Upper lobe of left lung (tissue), 6 donors: Measurements from ENCODE around the gene SIDT2. TPM values are rescaled to one million over a fixed set of nuclear protein-coding genes. Genes with fewer than 3 reads are reported as not detected.

Experiments used
- ATAC-seq, 2 donors: fragments of 200-7000 bp; cut with Tn5 transposase; one replicate each; pipeline ENCODE4 v1.9.1; 2022; ENCODE audit warnings: mild to moderate bottlenecking in 2 of 2, moderate library complexity in 2 of 2; ENCODE audit not compliant: low FRiP score in 2 of 2
- DNase-seq, 2 donors: peaks; one replicate each; pipeline ENCODE4 v3.0.0-alpha.2; 2019 to 2020
- H3K27ac ChIP-seq, 4 donors: fragments of 200-600 bp; sonication (generic); one replicate each; pipeline ENCODE4 v1.5.1; 2016 to 2019
- H3K27me3 ChIP-seq, 4 donors: fragments of 200-600 bp; sonication (generic); one replicate each; pipeline ENCODE4 v1.5.1; 2017 to 2019
- H3K36me3 ChIP-seq, 4 donors: fragments of 200-600 bp; sonication (generic); one replicate each; pipeline ENCODE4 v1.5.1; 2016 to 2019
- H3K4me1 ChIP-seq, 4 donors: fragments of 200-600 bp; sonication (generic); one replicate each; pipeline ENCODE4 v1.5.1; 2018 to 2019
- H3K4me3 ChIP-seq, 4 donors: fragments of 200-600 bp; sonication (generic); one replicate each; pipeline ENCODE4 v1.5.1; 2017 to 2019; ENCODE audit warnings: mild to moderate bottlenecking in 2 of 4, moderate library complexity in 1 of 4
- H3K9me3 ChIP-seq, 4 donors: fragments of 200-600 bp; sonication (generic); one replicate each; pipeline ENCODE4 v1.5.1; 2018 to 2019
- EP300 ChIP-seq, 4 donors: sonication (generic); formaldehyde crosslinking; IDR thresholded peaks; one replicate each; pipeline ENCODE4 v1.5.1; 2017; ENCODE audit warnings: antibody characterized with exemption in 4 of 4, control low read depth in 2 of 4
- POLR2A ChIP-seq, 4 donors: fragments of 450-650 bp; IDR thresholded peaks; one replicate each; pipeline ENCODE4 v1.5.1; 2016 to 2017; ENCODE audit warnings: antibody characterized with exemption in 4 of 4, mild to moderate bottlenecking in 2 of 4
- POLR2AphosphoS5 ChIP-seq, 2 donors: sonication (generic); formaldehyde crosslinking; IDR thresholded peaks; one replicate each; pipeline ENCODE4 v1.5.1; 2017; ENCODE audit warnings: antibody characterized with exemption in 2 of 2
- WGBS, 2 donors: methylation state at CpG; one replicate each; pipeline ENCODE4 v1.1.5; 2017 to 2018; 5-methylcytosine and 5-hydroxymethylcytosine counted together
- total RNA-seq, 6 donors: library from RNA; depleted of rRNA in 4 of 6; stranded (reverse); fragments of >200 nt in 4 of 6; gene quantifications; one replicate each; pipeline versions ENCODE4 v1.1.0 to v1.2.1, GENCODE V29; 2016 to 2021
- TF ChIP-seq, protein P1 (sequence below), 6 experiments: fragments of 450-650 bp in 4 of 6; fragments of 200-600 bp in 2 of 6; sonication (generic) in 2 of 6; IDR thresholded peaks; one replicate each; pipeline ENCODE4 v1.5.1; 2016 to 2019; ENCODE audit warnings: antibody characterized with exemption in 6 of 6
- donor health status: DM: no; HTN: no; CAD: no; lungs with moderate emphysema.
- donor health status: DM: no; HTN: yes; CAD: no; lungs with severe emphysema.

SIDT2 gene
- total RNA-seq, 6 donors from 2014 or later = 62.8 to 287 (median 153) TPM

DNA sequence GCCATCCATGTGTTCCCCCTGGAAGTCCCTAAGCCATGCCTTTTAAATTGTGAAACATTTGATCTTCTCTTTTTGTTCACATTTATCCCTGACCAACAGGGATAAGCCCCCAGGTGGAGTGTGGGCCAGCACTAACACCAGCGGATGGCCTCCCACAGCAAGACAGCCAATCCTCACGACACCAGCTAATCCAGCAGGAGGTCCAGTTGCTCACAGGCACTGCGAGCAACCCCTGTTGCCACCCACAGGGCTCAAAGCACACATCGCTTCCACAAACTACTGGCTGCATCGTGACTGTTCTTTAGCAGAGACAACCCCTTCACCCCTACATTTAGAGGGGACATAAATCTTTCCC lies 51.4 kb downstream of the SIDT2 start:
- no peak overlapping the region for H3K27ac ChIP-seq
- peaks cover 7 to 48% (median 34%) of the 10 kb centered on the region in 4 donors for H3K36me3 ChIP-seq
- no peaks in the 10 kb centered on the region for H3K27me3 ChIP-seq
- TF ChIP-seq, protein P1, sequence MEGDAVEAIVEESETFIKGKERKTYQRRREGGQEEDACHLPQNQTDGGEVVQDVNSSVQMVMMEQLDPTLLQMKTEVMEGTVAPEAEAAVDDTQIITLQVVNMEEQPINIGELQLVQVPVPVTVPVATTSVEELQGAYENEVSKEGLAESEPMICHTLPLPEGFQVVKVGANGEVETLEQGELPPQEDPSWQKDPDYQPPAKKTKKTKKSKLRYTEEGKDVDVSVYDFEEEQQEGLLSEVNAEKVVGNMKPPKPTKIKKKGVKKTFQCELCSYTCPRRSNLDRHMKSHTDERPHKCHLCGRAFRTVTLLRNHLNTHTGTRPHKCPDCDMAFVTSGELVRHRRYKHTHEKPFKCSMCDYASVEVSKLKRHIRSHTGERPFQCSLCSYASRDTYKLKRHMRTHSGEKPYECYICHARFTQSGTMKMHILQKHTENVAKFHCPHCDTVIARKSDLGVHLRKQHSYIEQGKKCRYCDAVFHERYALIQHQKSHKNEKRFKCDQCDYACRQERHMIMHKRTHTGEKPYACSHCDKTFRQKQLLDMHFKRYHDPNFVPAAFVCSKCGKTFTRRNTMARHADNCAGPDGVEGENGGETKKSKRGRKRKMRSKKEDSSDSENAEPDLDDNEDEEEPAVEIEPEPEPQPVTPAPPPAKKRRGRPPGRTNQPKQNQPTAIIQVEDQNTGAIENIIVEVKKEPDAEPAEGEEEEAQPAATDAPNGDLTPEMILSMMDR (IDR thresholded peaks at IDR 0.05) = no peak
- TF ChIP-seq POLR2AphosphoS5 (IDR thresholded peaks at IDR 0.05) (no peak), EP300 (IDR thresholded peaks at IDR 0.05) (no peak), POLR2A (IDR thresholded peaks at IDR 0.05) (no peak)
- peak overlapping the region in 1 of 4 donors; percentile 9 for H3K4me3 ChIP-seq
- peaks cover 21 to 38% (median 25%) of the 10 kb centered on the region in 4 donors for H3K4me1 ChIP-seq
- no peaks in the 10 kb centered on the region for H3K9me3 ChIP-seq
- WGBS, 2 donors = 81 to 95% methylated on average over 5 of the region's 5 CpGs
- ATAC-seq (no peak), DNase-seq (no peak)

DNA sequence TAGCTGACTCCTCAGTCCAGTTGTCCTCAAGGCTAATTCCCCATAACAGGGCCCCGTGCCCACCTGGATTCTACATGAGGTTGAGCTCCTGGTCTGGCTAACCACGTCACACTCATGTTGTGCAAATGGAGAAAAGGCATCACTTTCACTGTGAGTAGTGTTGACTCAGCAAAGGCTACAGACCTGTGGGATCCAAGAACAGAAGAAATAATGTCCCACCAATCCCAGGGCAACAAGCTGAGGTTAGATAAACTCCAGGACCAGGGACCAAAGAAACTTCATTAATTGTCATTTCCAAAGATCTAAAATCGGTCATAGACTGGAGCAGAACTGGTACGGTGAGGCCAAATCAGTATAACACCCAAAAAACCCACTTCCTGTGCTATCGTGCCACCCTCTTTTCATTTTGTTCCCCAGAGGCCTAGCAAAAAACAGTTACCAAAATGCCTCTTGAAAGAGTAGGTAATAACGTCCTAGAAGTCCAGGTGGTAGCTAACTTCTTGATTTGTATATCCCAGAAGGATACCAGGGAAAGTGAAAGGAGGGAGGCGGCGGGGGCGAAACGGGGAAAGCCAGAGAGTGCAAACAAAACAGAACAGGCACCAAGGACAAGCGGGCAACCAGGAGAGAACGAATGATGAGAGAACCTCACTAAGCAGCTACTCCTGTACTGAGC lies 51.9 kb downstream of the SIDT2 start:
- peaks cover 21 to 38% (median 25%) of the 10 kb centered on the region in 4 donors for H3K4me1 ChIP-seq

DNA sequence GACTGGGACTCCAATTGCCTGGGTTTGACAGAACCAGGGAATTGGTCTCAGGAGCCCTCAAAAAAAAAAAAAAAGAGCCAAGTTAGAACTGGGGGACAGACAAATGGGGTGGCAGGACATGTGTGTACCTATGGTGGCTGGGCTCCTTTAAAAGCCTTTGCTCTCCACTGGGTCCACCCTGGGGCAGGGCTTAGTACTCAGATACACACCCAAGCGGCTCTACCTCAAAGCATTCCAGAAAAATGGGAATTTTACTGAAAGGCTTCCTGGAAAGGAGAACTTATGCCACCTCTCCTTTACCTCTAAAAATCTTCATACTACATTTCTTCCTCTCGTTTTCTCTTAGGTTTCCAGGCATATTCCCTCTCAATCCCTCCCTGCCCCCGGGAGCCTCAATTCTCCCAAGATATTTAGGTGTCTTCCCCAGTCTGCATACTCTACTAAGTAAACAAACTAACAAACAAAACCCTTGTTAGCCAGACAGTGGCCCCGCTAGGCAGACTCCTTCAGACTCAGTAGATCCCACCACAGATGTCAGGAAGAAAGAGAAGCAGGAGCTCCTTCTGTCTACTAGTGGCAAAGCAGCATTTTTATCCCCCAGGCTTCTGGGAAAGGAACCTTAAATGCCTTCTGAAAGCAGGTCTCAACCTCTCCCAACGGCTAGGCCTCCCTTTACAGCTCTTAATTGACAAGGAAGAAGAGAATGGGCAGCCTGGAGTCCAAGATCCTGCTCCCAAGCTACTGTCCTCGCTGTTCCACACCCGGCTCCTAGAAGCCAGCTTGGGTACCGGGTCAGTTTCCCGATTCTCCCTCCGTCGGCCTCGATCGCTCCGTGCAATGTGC lies 52.7 kb downstream of the SIDT2 start:
- Histone ChIP-seq H3K27ac (peak overlapping the region; percentile 93 to 97 (median 94)), H3K27me3 (no peaks in the 10 kb centered on the region), H3K36me3 (peaks cover 7 to 36% (median 28%) of the 10 kb centered on the region in 4 donors), H3K4me1 (peaks cover 21 to 38% (median 25%) of the 10 kb centered on the region in 4 donors), H3K4me3 (peak overlapping the region; percentile 44 to 98 (median 85)), H3K9me3 (no peaks in the 10 kb centered on the region)
- DNase-seq = no peak
- no peak for ATAC-seq
- 10 to 12% methylated on average over 14 of the region's 14 CpGs for WGBS, 2 donors
- TF ChIP-seq POLR2A (IDR thresholded peaks at IDR 0.05) (no peak), POLR2AphosphoS5 (IDR thresholded peaks at IDR 0.05) (no peak), EP300 (IDR thresholded peaks at IDR 0.05) (no peak)
- TF ChIP-seq, protein P1 (IDR thresholded peaks at IDR 0.05) = no peak

More for the DNA sequence above, 51.9 kb downstream of the SIDT2 start:
- no peak for DNase-seq
- Histone ChIP-seq H3K27ac (peak overlapping the region in 3 of 4 donors; percentile 7 to 95 (median 93)), H3K36me3 (peaks cover 7 to 43% (median 33%) of the 10 kb centered on the region in 4 donors), H3K4me3 (peak overlapping the region in 3 of 4 donors; percentile 75 to 98 (median 95)), H3K9me3 (no peaks in the 10 kb centered on the region), H3K27me3 (no peaks in the 10 kb centered on the region)
- WGBS, 2 donors = 70 to 73% methylated on average over 12 of the region's 12 CpGs
- TF ChIP-seq POLR2AphosphoS5 (IDR thresholded peaks at IDR 0.05) (no peak), EP300 (IDR thresholded peaks at IDR 0.05) (no peak), POLR2A (IDR thresholded peaks at IDR 0.05) (no peak)
- TF ChIP-seq, protein P1 (IDR thresholded peaks at IDR 0.05) = no peak
- no peak for ATAC-seq

DNA sequence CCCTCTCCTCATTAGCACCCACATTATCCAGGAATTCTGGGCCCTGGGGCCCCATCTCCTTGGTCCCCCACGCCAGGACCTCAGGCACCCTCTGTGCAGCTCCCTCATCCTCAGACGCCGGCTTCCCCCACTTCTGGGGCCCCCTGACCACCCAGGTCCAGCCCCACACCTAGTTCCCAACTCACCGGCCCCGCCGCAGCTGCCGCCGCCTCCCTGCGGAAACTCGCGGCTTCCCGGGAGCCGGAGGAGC lies 53.2 kb downstream of the SIDT2 start, which contains the start of gene PCSK7:
TSS of gene PCSK7 (minus strand) at position 232 of the 250 bp plus-strand sequence. CDS start 2,229 bp downstream, outside the sequence.
- TF ChIP-seq POLR2A (IDR thresholded peaks at IDR 0.05) (no peak), POLR2AphosphoS5 (IDR thresholded peaks at IDR 0.05) (peak in 1 of 2 donors; percentile 51)
- peaks cover 21 to 38% (median 25%) of the 10 kb centered on the region in 4 donors for H3K4me1 ChIP-seq
- peaks cover 7 to 34% (median 27%) of the 10 kb centered on the region in 4 donors for H3K36me3 ChIP-seq
- no peaks in the 10 kb centered on the region for H3K27me3 ChIP-seq
- ATAC-seq (peak in 1 of 2 donors; percentile 53), DNase-seq (peak in 1 of 2 donors; percentile 78)
- H3K9me3 ChIP-seq = no peaks in the 10 kb centered on the region
- WGBS, 2 donors = 0% methylated on average over 3 of the region's 13 CpGs
- H3K4me3 ChIP-seq = peak within 1 kb of the TSS; percentile 75 to 98 (median 92)
- peak within 1 kb of the TSS; percentile 93 to 97 (median 94) for H3K27ac ChIP-seq
